Gastroesophageal sphincter (tissue), 4 donors: ENCODE results near the gene MYT1. TPM values are rescaled to one million over a fixed set of nuclear protein-coding genes. Genes with fewer than 3 reads are reported as not detected.
"Not testable (repeated sequence)": the region's sequence is repeated elsewhere in the genome, so short reads cannot be mapped to it uniquely, and the experiment has no call there.

Experiments used
- ATAC-seq: fragments of 150-250 bp; one replicate; pipeline ENCODE4 v1.9.1; 2016; ENCODE audit warnings: mild to moderate bottlenecking, moderate library complexity
- H3K27ac ChIP-seq, 4 donors: fragments of 200-600 bp; sonication (generic) in 3 of 4; 1 replicate in 3 of 4; 2 replicates in 1 of 4; pipeline ENCODE4 v1.5.1; 2016 to 2019
- H3K27me3 ChIP-seq: fragments of 200-600 bp; sonication (generic); one replicate; pipeline ENCODE4 v1.5.1; 2019
- H3K36me3 ChIP-seq, 2 donors: fragments of 200-600 bp; sonication (generic); one replicate each; pipeline ENCODE4 v1.5.1; 2019; ENCODE audit warnings: control low read depth in 1 of 2
- H3K4me1 ChIP-seq, 3 donors: fragments of 200-600 bp; sonication (generic); 1 replicate in 2 of 3; 2 replicates in 1 of 3; pipeline ENCODE4 v1.5.1; 2016 to 2019; ENCODE audit warnings: control low read depth in 2 of 3
- H3K4me3 ChIP-seq, 2 donors: fragments of 200-600 bp; sonication (generic); one replicate each; pipeline ENCODE4 v1.5.1; 2019; ENCODE audit warnings: mild to moderate bottlenecking in 1 of 2, moderate library complexity in 1 of 2
- H3K9me3 ChIP-seq, 3 donors: fragments of 200-600 bp; sonication (generic); one replicate each; pipeline ENCODE4 v1.5.1; 2017 to 2019; ENCODE audit warnings: control low read depth in 2 of 3
- CTCF ChIP-seq, 4 experiments: fragments of 200-600 bp in 2 of 4; fragments of 450-650 bp in 2 of 4; sonication (generic) in 1 of 4; IDR thresholded peaks; one replicate each; pipeline ENCODE4 v1.5.1; 2017 to 2019; ENCODE audit warnings: antibody characterized with exemption in 4 of 4, mild to moderate bottlenecking in 2 of 4, moderate library complexity in 2 of 4
- EP300 ChIP-seq: sonication (generic); formaldehyde crosslinking; IDR thresholded peaks from one replicate; pipeline ENCODE4 v1.6.1; 2017; ENCODE audit warnings: antibody characterized with exemption, mild to moderate bottlenecking
- POLR2A ChIP-seq, 2 donors: fragments of 450-650 bp; IDR thresholded peaks; one replicate each; pipeline ENCODE4 v1.6.1; 2017; ENCODE audit warnings: antibody characterized with exemption in 2 of 2, mild to moderate bottlenecking in 2 of 2, moderate library complexity in 1 of 2
- POLR2AphosphoS5 ChIP-seq: sonication (generic); formaldehyde crosslinking; IDR thresholded peaks from one replicate; pipeline ENCODE4 v1.6.1; 2017; ENCODE audit warnings: antibody characterized with exemption
- WGBS, 2 donors: methylation state at CpG; one replicate each; pipeline ENCODE4 v1.1.5; 2018; ENCODE audit warnings: low coverage in 1 of 2; 5-methylcytosine and 5-hydroxymethylcytosine counted together
- total RNA-seq, 4 donors: library from RNA; depleted of rRNA; stranded (reverse); fragments of >200 nt; gene quantifications; one replicate each; pipeline ENCODE4 v1.1.0, GENCODE V29; 2016

Gene MYT1
- total RNA-seq, 4 donors from 2014 or later: 0.04 to 0.27 TPM; not detected in 2

GRCh38 chr20:64119301-64119680 lies 45.0 kb upstream of the MYT1 start:
- WGBS, 2 donors: no CpG with 5 or more reads among the region's 8 CpGs
- Histone ChIP-seq H3K4me1 (peaks cover 0 to 9% (median 3%) of the 10 kb centered on the region in 3 donors), H3K9me3 (no peaks in the 10 kb centered on the region)

GRCh38 chr20:64119681-64120341 lies 44.4 kb upstream of the MYT1 start:
- H3K27me3 ChIP-seq: peaks cover 38% of the 10 kb centered on the region
- WGBS, 2 donors: 0% methylated on average over 1 of the region's 14 CpGs; no CpG with 5 or more reads in 1 of the 2 donors
- H3K4me1 ChIP-seq: peaks cover 0 to 9% (median 3%) of the 10 kb centered on the region in 3 donors
- H3K27ac ChIP-seq: no peak overlapping the region
- no peak for ATAC-seq
- peak overlapping the region in 1 of 2 donors; percentile 22 for H3K4me3 ChIP-seq
- H3K36me3 ChIP-seq: no peaks in the 10 kb centered on the region
- no peaks in the 10 kb centered on the region for H3K9me3 ChIP-seq
- no peak for TF ChIP-seq POLR2AphosphoS5
- TF ChIP-seq CTCF (IDR thresholded peaks at IDR 0.05): no peak
- no peak for TF ChIP-seq EP300

More at GRCh38 chr20:64119301-64119680, 45.0 kb upstream of the MYT1 start:
- Histone ChIP-seq H3K27ac (no peak overlapping the region), H3K27me3 (peaks cover 34% of the 10 kb centered on the region), H3K4me3 (no peak overlapping the region), H3K36me3 (no peaks in the 10 kb centered on the region)
- TF ChIP-seq EP300 (no peak), CTCF (IDR thresholded peaks at IDR 0.05) (no peak), POLR2AphosphoS5 (no peak), POLR2A (IDR thresholded peaks at IDR 0.05) (no peak)
- no peak for ATAC-seq

GRCh38 chr20:64121586-64121985 lies 42.7 kb upstream of the MYT1 start:
- H3K27me3 ChIP-seq: peaks cover 41% of the 10 kb centered on the region
- WGBS, 2 donors: 80 to 81% methylated on average over 7 to 10 of the region's 12 CpGs
- H3K36me3 ChIP-seq: no peaks in the 10 kb centered on the region
- no peak overlapping the region for H3K4me3 ChIP-seq
- TF ChIP-seq POLR2AphosphoS5 (no peak), EP300 (no peak), POLR2A (IDR thresholded peaks at IDR 0.05) (no peak), CTCF (IDR thresholded peaks at IDR 0.05) (no peak)
- no peak overlapping the region for H3K27ac ChIP-seq
- ATAC-seq: no peak
- peaks cover 0 to 9% (median 3%) of the 10 kb centered on the region in 3 donors for H3K4me1 ChIP-seq
- no peaks in the 10 kb centered on the region for H3K9me3 ChIP-seq

- H3K36me3 ChIP-seq, H3K27ac ChIP-seq, ATAC-seq, H3K4me1 ChIP-seq, H3K9me3 ChIP-seq, H3K4me3 ChIP-seq: not testable (repeated sequence)
- H3K27me3 ChIP-seq: peaks cover 43% of the 10 kb centered on the region
- 74 to 76% methylated on average over 5 to 11 of the region's 11 CpGs for WGBS, 2 donors
These were observed 41.3 kb upstream of the MYT1 start for GRCh38 chr20:64122927-64123326.

GRCh38 chr20:64123517-64123916 lies 40.7 kb upstream of the MYT1 start:
- not testable (repeated sequence) for H3K27ac ChIP-seq, ATAC-seq, H3K9me3 ChIP-seq, H3K4me3 ChIP-seq, H3K4me1 ChIP-seq, H3K36me3 ChIP-seq
- 78% methylated on average over 10 to 11 of the region's 11 CpGs for WGBS, 2 donors
- peaks cover 48% of the 10 kb centered on the region for H3K27me3 ChIP-seq

- WGBS, 2 donors: 92% methylated on average over 5 of the region's 11 CpGs; no CpG with 5 or more reads in 1 of the 2 donors
- Histone ChIP-seq H3K9me3 (no peaks in the 10 kb centered on the region), H3K4me1 (no peaks in the 10 kb centered on the region), H3K36me3 (no peaks in the 10 kb centered on the region), H3K4me3 (no peak overlapping the region), H3K27me3 (peaks cover 46% of the 10 kb centered on the region), H3K27ac (no peak overlapping the region)
- ATAC-seq: no peak
- TF ChIP-seq POLR2A (IDR thresholded peaks at IDR 0.05) (no peak), EP300 (no peak), POLR2AphosphoS5 (no peak), CTCF (IDR thresholded peaks at IDR 0.05) (no peak)
These were observed 35.0 kb upstream of the MYT1 start for GRCh38 chr20:64129146-64129782.
